Measurements from ENCODE around the gene DDN. TPM values are rescaled to one million over a fixed set of nuclear protein-coding genes. Genes with fewer than 3 reads are reported as not detected.

The DDN gene
- total and polyA plus RNA-seq, 2 donors (not counting 1 experiment from before 2014, with no cell fraction given), result 0.10 to 0.75 TPM

- ChIA-PET CTCF (interaction anchor here (0.7 to 1.0 kb wide), 2 partner anchors 21 to 42 kb away, joined by 3 read pairs; no protein-coding TSS in a partner anchor), POLR2A (no interaction called here)
- Histone ChIP-seq H3K4me1 (ENCODE audit: control insufficient read depth in 2 of 2, insufficient read depth in 2 of 2, low read length in 2 of 2) (peaks cover 11 to 14% of the 10 kb centered on the region in 2 donors), H3K4me2 (replicated peaks; ENCODE audit: low read depth, low read length, poor library complexity, severe bottlenecking) (no peak overlapping the region), H3K4me3 (ENCODE audit: control extremely low read depth in 1 of 5, extremely low read depth in 1 of 5, insufficient read depth in 1 of 5, low read depth in 2 of 5, low read length in 4 of 5) (no peak overlapping the region), H3K9me3 (ENCODE audit: control extremely low read depth in 1 of 3, control insufficient read depth in 2 of 3, insufficient read depth in 1 of 3, low read length in 2 of 3) (no peaks in the 10 kb centered on the region), H4K20me1 (ENCODE audit: control insufficient read depth, insufficient read depth, low read length, poor library complexity, severe bottlenecking) (no peaks in the 10 kb centered on the region), H3K27me3 (replicated peaks in 1 of 4; ENCODE audit: control extremely low read depth in 1 of 4, control insufficient read depth in 3 of 4, insufficient read depth in 4 of 4, low read length in 3 of 4) (no peaks in the 10 kb centered on the region), H3K36me3 (replicated peaks in 1 of 2; ENCODE audit: control extremely low read depth in 1 of 2, control insufficient read depth in 1 of 2, extremely low read depth in 1 of 2, insufficient read depth in 2 of 2, low read length in 1 of 2) (peaks cover 2 to 60% of the 10 kb centered on the region in 2 experiments), H3K27ac (ENCODE audit: low read length in 2 of 2) (no peak overlapping the region), H3K79me2 (ENCODE audit: control insufficient read depth, insufficient read depth, low read length) (peaks cover 10% of the 10 kb centered on the region), H3K9ac (ENCODE audit: low read length) (no peak overlapping the region), H2AFZ (ENCODE audit: insufficient read depth, low read depth, low read length, poor library complexity, severe bottlenecking) (no peak overlapping the region)
- no peak for DNase-seq
- Mint-ChIP-seq H3K27me3 (no peaks in the 10 kb centered on the region), H3K27ac (peak overlapping the region; percentile 58), H3K4me1 (peaks cover 16% of the 10 kb centered on the region), H3K4me3 (no peak overlapping the region), H3K9me3 (ENCODE audit: insufficient read depth) (no peaks in the 10 kb centered on the region)
- no peak for TF ChIP-seq CTCF (IDR thresholded peaks at IDR 0.05)
- TF ChIP-seq EZH2 (IDR thresholded peaks at IDR 0.05; ENCODE audit: borderline replicate concordance, insufficient read depth, low read depth, low read length, poor library complexity, severe bottlenecking), result no peak
- WGBS (ENCODE audit: insufficient coverage), result 96% methylated on average over 13 of the region's 15 CpGs
- ATAC-seq (ENCODE audit: low read depth), result no peak
- intact Hi-C loops (cut with micrococcal nuclease), result no loop called here
Measured at GRCh38 chr12:49022558-49023178, 23.5 kb upstream of the DDN start.

- WGBS (ENCODE audit: insufficient coverage), result 94% methylated on average over 9 of the region's 11 CpGs
- peaks cover 2 to 51% of the 10 kb centered on the region in 2 experiments for H3K36me3 ChIP-seq (replicated peaks in 1 of 2; ENCODE audit: control extremely low read depth in 1 of 2, control insufficient read depth in 1 of 2, extremely low read depth in 1 of 2, insufficient read depth in 2 of 2, low read length in 1 of 2)
- Mint-ChIP-seq H3K4me1 (peaks cover 23% of the 10 kb centered on the region), H3K27ac (no peak overlapping the region), H3K4me3 (no peak overlapping the region), H3K9me3 (ENCODE audit: insufficient read depth) (no peaks in the 10 kb centered on the region), H3K27me3 (no peaks in the 10 kb centered on the region)
- H3K4me3 ChIP-seq (ENCODE audit: control extremely low read depth in 1 of 5, extremely low read depth in 1 of 5, insufficient read depth in 1 of 5, low read depth in 2 of 5, low read length in 4 of 5), result no peak overlapping the region
- TF ChIP-seq CTCF (IDR thresholded peaks at IDR 0.05) (no peak), EZH2 (IDR thresholded peaks at IDR 0.05; ENCODE audit: borderline replicate concordance, insufficient read depth, low read depth, low read length, poor library complexity, severe bottlenecking) (no peak)
- H4K20me1 ChIP-seq (ENCODE audit: control insufficient read depth, insufficient read depth, low read length, poor library complexity, severe bottlenecking), result no peaks in the 10 kb centered on the region
- H3K9me3 ChIP-seq (ENCODE audit: control extremely low read depth in 1 of 3, control insufficient read depth in 2 of 3, insufficient read depth in 1 of 3, low read length in 2 of 3), result no peaks in the 10 kb centered on the region
- no peak for ATAC-seq (ENCODE audit: low read depth)
- intact Hi-C loops (cut with micrococcal nuclease), result no loop called here
- H3K79me2 ChIP-seq (ENCODE audit: control insufficient read depth, insufficient read depth, low read length), result peaks cover 23% of the 10 kb centered on the region
- no peak overlapping the region for H3K4me2 ChIP-seq (replicated peaks; ENCODE audit: low read depth, low read length, poor library complexity, severe bottlenecking)
- H3K9ac ChIP-seq (ENCODE audit: low read length), result no peak overlapping the region
- peaks cover 18 to 21% of the 10 kb centered on the region in 2 donors for H3K4me1 ChIP-seq (ENCODE audit: control insufficient read depth in 2 of 2, insufficient read depth in 2 of 2, low read length in 2 of 2)
- ChIA-PET POLR2A (no interaction called here), CTCF (interaction anchor here (0.8 to 3.2 kb wide), 4 partner anchors 24 to 43 kb away, joined by 3 to 27 read pairs (median 4); no protein-coding TSS in a partner anchor)
- H3K27ac ChIP-seq (ENCODE audit: low read length in 2 of 2), result peak overlapping the region in 1 of 2 donors; percentile 38
- no peak overlapping the region for H2AFZ ChIP-seq (ENCODE audit: insufficient read depth, low read depth, low read length, poor library complexity, severe bottlenecking)
- DNase-seq, result no peak
- H3K27me3 ChIP-seq (replicated peaks in 1 of 4; ENCODE audit: control extremely low read depth in 1 of 4, control insufficient read depth in 3 of 4, insufficient read depth in 4 of 4, low read length in 3 of 4), result no peaks in the 10 kb centered on the region
Measured at GRCh38 chr12:49021292-49021915, 22.2 kb upstream of the DDN start.

Measured in B cell (primary cell).